ENCODE results near the gene TBX15.

GRCh38 chr1:119007670-119008482, 19.7 kb upstream of the TBX15 start:
- TF ChIP-seq CTCF (IDR thresholded peaks at IDR 0.05; ENCODE audit: low read length) (no peak), EZH2 (optimal IDR thresholded peaks at IDR 0.05; ENCODE audit: low read depth, low read length) (no peak), EZH2phosphoT487 (IDR thresholded peaks at IDR 0.05; ENCODE audit: low read length) (no peak)
